GM18511 (cell line): ENCODE data around the gene KRT32.
"Not testable (repeated sequence)": the region's sequence is repeated elsewhere in the genome, so short reads cannot be mapped to it uniquely, and the experiment has no call there.

Source experiments
- ATAC-seq: cut with Tn5 transposase; IDR thresholded peaks from one replicate; pipeline ENCODE4 v1.9.1; 2021; ENCODE audit warnings: mild to moderate bottlenecking, moderate library complexity; ENCODE audit not compliant: unreplicated experiment

The KRT32 gene

DNA sequence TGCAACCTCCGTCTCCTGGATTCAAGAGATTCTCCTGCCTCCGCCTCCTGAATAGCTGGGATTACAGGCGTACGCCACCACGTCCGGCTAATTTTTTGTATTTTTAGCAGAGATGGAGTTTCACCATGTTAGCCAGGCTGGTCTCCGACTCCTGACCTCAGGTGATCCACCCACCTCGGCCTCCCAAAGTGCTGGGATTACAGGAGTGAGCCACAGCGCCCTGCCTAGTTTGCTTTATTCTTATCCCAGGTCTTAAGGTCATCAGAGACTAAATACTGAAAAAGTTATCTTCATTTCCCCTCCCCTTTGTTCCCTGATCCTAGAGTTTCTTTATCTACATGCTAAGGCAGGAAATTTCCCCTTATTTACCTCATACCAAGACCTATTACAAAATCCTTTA is 36.8 kb downstream of the KRT32 start:
- ATAC-seq = not testable (repeated sequence)

DNA sequence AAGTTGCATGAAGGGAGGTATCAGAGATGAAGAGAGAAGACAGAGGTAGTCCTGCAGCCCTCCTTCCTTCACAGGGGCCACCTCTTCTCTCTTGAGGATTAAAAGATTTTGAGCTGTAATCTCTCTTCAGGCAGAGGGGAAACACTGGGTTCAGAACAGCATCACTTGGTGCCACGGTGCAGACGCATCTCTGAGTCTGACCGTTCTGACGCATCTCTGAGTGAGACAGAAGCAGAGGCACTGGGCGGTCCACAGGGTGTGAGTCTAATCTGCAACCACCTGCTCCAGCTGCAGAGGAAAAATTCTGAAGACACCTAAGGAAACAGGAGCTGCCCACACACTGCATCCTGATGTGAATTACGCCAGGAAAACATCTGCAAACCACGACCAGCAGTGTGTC is 37.5 kb downstream of the KRT32 start:
- no peak for ATAC-seq

DNA sequence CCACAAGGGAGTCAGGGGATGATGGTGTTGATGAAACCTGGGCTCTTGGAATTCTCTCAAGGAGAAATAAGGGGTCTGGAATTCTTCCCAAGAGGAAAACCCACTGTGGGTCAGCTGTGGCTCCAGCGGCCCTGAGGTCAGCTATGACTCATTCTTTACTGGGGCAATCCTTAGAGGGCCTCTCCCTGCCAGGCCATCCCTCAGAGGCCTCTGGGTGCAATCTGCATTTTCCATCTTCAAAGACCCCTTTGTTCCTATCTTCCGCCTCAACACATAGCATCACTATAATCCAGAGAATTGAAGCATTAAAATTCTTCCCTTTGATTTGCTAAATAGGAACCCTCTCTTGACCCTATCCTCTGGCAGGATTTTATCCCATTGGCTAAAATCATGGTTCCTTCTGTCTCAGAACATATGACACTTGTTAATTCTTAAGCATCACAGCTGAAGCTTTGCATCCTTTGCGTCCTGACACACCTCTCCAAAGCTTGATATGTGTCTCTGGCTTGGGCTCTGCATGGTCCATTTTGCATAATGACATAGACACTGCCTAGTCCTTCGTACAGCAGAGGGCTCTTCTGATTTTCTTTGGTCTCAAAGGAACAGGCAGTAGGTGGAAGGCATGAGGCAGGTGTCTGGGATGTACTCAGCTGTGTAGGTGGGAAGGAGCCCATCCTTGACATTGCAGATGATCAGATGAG is 38.4 kb downstream of the KRT32 start:
- no peak for ATAC-seq

DNA sequence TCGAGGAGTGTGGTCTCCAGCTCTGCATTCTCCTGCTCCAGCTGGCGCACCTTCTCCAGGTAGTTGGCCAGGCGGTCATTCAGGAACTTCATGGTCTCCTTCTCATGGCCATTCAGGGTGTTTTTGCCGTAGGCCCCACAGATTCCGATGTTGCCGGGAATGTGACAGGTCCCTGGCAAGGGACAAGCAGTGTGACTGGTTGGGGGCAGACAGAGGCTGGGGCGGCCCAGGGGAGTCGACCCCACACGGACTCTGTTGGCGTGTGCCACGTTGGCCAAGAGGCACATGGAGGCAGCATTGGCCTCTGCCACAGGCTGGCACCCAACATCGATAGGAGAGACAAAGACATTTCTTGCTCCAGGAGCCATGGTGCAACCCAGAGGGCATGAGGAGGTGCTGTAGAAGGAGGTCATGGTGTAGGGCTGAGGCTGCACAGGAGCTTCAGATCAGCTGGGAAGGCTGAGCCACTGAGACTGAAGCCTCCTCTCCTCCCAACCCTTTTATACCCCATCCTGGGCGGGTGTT is 43.0 kb downstream of the KRT32 start, which contains the start of gene KRT37:
KRT37 (minus strand) TSS at position 475 of the 525 bp plus-strand sequence; CDS start at position 413, 62 bp downstream.
- no peak for ATAC-seq

DNA sequence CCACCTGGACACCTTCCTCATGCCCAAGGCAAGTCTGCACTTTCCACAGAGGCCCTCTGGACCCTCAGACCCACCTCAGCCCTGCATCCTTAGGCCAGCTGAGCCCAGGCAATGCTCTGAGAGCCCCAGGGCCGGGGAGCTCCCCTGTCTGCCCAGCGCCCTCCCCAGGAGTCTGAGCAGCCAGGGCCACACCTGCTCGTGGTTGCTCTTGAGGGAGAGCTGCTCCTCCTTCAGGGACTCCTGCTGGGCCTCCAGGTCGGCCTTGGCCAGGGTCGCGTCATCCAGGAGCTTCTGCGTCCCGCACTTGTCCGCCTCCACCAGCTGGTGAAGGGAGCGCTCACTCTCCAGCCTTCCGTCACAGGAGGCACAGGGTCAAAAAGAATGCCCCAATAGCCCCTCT is 44.6 kb downstream of the KRT32 start:
- not testable (repeated sequence) for ATAC-seq

DNA sequence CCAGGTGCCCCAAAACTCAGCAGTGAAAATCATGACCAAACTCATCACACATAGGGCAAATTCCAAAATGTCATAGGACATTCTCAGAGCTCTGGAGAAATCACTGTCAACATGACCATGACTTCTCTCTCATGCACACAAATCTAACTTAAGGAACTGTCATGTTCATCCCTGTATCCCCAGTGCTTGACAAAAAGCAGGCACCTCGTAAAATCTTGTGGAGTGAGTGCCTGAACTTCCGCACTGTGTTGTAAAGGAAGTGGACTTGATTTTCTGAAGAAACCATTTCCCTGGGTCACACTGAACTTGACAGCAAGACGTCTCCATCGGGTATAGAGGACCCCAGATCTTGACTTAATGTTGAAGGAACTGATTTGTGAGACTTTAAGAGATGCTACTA is 45.6 kb downstream of the KRT32 start:
- no peak for ATAC-seq

DNA sequence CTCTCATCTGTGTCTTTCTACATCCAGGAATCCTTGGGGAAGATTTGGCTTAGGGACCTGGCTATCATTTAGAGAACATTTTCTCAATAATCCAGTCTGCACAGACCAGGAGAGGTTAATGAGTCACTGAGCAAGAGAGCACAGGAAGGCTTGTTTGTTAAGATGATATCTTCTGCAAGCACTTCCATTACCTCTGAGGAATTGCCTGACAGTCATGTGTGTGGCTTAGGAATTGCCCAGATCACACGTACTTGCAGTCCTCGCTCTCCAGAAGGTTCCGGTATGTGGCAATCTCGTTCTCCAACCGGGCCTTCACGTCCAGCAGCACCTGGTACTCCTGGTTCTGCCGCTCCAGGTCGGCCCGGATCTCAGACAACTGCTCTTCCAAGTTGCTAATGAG is 46.1 kb downstream of the KRT32 start:
- ATAC-seq = no peak

DNA sequence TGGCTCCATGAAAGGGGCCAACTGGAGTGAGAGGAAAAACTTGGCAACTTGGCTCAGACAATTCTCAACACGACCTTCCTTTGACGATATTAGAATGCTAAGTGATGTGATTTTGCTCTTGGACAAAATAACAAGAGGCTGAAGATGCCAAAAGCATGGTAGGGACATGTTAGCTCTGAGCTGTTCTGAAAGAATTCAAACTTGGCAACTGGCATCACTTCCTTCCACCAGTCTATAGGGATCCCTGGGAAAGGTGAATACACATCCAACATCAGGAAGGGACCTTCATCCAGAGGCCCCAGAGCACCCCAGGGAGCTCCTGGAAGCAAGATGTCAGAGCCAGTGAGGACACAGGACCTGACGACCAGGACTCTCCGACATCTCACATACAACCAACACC is 47.1 kb downstream of the KRT32 start:
- no peak for ATAC-seq

DNA sequence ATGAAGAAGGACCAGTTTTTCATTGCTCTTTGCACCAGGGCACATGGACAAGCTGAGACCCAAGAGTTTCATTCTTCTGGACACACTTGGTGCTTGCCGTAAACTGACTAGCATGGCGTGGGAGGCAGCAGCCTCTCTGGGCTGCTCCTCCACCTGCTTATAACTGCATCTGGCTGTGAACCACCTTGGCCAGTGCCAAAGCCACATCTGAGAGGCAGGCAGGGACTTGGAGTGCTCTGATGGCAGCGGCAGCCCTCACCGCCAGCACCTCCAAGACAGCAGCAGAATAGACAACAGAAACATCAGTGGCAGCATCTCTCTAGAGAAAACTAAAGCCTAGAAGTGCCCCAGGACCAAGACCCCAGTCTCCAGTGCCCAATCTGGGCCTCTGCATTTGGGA is 47.5 kb downstream of the KRT32 start:
- no peak for ATAC-seq

DNA sequence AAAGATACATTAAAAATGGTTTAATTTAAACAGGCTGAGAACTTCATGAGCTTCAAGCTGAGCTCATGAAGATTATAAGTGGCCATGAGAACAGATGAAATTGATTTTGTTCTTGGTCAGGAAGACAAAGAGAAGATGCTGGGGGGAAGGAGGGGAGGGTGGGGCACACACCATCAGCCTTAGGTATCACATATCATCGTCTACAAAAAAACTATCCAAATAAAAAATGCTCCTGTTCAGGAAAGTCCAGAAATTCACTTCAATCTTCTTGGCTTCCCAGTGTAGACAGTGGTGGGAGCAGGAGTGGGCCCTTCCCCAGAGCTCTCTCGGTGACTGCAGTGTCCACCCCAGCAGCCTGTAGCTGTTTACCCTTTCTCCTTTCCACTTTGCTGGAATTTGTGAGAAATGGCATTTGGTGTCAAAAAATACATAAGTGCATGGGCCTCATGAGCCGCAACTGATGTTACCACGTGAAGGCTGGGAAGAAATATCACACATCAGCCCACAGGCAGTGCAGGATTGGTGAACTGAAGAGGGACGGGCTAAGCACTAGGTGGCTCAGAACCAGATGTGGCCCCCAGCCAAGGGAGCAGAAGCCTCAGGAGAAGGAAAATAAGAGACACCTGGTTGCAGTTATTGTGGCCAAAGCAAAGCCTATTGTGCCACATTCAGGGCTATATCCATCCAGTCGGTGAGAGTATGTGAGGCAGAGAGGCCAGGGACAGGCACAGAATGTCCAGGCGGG is 48.9 kb downstream of the KRT32 start:
- ATAC-seq = no peak

DNA sequence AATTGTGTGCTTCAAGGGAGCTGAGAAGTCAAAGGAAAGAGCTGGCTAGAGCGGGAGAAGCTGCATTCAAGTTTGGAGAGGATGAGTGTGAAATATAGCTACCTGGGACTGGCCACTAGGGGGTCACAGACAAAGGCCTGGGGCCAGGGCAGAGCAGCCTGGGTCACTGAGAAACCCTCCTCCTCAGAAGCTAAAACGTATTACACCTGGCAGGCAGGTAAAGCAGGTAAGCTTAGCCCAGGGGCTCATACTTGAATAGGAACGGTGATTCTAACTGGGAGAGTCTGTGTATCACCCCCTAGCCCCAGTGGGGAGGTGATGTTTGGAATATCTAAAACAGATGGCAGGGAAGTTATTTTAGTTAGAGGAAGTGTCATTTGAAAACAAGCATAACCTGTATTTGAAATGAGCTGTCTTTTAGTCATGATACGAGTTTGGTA is 49.6 kb downstream of the KRT32 start:
- no peak for ATAC-seq

DNA sequence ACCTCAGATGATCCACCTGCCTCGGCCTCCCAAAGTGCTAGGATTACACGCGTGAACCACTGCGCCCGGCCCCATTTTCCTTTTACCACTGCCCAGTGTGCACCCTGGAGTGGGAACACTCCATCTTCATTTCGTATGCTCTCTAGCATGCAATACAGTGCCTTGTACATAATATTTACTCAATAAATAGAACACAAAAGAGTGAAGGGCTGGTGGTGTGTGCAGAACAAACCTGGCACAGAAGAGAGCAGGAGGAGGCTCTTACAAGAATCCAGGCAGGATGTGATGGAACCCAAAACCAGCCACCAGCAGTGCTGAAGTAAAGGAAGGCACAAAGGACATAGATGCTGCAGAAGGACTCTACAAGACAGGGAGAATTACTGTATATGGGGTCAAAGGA is 50.1 kb downstream of the KRT32 start:
- ATAC-seq = no peak

DNA sequence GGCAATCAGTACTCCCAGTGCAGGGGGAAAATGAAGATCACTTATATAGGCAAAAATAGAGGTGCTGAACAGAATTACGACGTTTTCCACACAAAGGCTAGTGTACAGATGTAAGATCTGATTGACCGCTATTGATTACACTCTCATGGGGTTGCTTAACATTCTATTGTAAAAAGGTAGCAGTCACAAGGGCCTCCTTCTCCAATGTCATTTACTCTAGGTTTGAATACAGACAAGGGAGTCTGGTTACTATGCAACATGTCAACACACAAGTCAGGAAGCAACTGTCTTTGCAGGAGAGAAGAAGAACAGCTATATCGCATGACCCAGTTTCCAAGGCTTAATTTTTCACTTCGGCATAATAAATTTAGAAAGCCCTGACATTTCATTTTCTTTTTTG is 50.7 kb downstream of the KRT32 start:
- ATAC-seq = no peak

DNA sequence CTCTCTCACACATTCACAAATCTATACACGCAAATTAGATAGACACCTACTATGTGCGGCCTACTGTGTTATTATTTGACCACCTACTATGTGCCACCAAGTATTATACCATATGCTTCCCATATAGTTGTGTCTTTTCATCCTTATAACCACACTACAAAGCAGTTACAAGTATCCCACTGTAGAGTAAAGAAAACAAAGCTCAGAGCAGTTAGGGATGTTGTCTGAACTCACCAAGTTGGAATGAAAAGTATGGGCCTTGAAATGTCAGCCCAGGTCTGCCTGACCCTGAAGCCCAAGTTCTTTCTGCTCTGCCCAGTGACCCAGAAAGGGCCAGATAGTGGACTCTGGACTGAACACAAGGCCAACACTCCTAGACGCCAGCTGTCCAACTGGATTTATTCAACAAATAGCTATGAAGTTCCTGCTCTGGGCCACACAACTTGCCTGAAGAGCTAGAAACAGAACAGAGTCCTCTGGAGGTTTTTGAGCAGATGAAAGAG is 51.3 kb downstream of the KRT32 start:
- no peak for ATAC-seq

DNA sequence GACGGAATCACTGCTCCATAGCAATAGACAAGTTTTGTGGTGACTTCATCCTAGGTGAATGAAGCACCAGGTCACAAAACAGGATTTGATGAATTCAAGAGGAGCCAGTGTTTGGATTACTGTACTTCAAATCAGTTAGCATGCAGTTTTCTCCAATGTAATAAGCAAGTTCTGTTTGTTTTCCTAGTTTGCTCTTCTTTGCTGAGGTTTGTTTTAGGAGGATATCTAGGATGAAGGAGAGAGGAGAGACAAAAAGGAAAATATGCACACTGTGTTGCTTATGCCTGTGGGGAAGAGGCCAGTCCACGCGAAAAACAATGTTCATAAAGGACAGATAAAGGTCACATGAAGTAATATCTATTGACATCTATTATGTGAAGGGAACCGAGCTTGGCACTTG is 51.8 kb downstream of the KRT32 start:
- ATAC-seq = no peak

DNA sequence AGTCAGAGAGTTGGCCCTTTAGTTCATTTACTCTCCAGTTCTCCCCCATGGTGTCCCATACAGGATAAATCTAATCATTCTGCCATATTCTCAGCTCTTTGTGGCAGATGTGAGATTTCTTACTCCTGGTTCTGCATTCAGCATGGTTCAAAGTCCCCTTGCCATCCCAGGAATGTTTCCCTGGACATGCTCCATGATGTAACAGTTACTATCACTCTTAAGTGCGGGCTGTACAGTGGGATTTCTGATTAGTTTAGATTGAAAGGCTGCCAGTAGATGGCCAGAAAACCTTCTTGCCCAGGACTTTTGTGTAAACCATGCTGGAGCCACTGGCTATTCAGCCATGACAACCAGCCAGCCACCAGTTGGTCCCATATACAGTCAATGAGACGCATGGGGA is 53.2 kb downstream of the KRT32 start:
- no peak for ATAC-seq

DNA sequence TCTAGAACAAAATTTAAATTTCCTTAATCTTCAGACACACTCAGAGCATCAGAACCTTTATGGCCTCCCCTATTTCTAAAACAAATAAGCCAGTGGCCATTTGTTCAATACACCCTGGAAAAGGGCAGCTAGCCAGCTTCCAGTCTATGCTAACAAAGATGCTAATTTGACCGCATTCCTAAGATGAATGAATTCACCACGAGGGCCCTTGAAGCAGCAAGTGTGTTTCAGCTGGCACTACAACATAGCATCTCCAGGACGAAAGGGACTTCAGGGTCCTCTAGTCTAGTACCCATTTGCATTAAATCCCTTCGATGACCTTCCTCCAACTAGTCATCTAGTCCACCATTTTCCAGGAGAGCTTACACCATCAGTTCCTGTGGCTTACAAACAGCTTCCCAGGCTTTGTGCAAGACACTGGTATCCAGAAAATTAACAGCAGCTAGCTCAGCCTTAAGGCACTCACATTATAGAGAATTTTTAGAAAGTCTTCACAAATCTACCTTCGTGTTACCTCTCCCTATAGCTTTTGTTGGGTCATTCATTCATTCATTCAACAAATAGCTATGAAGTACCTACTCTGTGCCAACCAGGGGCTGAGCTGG is 53.7 kb downstream of the KRT32 start:
- ATAC-seq = no peak

DNA sequence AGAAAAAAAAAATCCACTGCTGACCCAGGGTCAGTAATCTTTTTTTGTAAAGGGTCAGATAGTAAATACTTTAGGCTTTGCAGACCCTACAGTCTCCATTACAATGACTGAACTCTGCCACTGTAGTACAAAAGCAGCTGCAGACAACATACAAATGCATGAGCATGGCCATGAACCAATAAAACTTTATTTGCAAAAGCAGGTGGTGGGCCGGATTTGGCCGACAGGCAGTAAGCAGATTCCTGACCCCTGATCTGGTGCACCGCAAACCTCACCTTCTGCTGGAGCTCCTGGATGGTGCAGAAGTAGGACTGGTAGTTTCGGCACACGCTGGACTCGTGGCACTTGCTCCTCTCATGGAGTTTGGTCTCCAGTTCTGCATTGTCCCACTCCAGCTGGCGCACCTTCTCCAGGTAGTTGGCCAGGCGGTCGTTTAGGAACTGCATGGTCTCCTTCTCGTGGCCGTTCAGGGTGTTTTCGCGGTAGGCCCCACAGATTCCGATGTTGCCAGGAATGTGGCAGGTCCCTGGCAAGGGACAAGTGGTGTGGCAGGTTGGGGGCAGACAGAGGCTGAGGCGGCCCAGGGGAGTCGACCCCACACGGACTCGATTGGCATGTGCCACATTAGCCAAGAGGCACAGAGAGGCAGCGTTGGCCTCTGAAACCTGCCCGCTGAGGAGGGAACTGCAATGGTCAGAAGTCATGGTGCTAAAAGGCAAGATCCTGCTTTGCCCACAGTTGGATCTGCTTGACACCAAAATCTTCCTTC is 55.9 kb downstream of the KRT32 start:
- no peak for ATAC-seq
